Stimulated activated CD8-positive, alpha-beta memory T cell treated with anti-CD3 and anti-CD28 coated beads, Interleukin-15, amount 100 ng/mL, for 1 hour (primary cell): ENCODE results near the gene SCAPER.

Experiments
- DNase-seq: peaks from one replicate; pipeline ENCODE4 v3.0.0-alpha.2; 2020; ENCODE audit warnings: low read depth

SCAPER gene

GRCh38 chr15:76354823-76355440 lies 550.2 kb downstream of the SCAPER start:
- no peak for DNase-seq

DNA sequence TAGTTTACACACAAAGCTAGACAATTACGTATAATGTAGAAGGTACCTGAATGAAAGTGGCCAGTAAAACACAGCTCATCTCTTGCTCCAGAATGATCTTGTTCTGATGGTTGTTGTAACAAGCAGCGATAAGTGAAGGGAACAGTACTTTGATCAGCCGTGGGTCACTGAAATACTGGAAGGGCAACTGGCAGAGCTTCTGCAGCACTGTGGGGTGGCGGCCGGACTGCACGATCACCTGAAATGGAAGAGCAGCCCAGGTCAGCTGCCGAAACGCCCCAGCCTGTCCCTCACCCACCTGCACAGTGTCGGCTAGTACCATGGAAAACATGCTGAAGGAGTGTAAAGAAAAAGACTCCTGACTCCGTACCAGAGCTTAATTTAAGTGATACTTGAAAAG lies 551.2 kb downstream of the SCAPER start:
- no peak for DNase-seq

DNA sequence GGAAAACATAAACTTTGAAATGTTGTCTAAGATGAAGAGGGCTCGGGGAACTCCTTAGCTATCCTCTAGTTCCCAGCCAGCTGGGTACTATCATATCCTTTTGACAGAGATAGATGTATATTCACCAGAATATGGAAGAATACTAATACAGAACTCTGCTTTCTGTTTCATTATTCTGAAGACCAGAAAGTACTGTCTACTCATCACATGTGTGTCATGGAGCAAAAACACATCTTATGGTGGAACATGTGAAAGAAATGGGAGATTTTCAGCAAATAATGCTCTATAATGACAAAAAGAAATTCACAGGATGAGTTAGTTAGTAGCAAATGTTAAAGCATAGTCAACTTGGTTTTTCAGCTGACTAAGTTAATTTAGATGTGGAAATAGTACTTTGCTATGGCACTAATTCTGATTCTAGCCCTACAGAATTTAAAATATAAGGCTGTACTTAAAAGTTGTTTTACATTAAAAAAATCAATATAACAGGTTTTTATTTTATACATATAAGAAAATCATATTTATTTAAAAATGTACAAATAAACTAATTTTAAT lies 552.0 kb downstream of the SCAPER start:
- no peak for DNase-seq

DNA sequence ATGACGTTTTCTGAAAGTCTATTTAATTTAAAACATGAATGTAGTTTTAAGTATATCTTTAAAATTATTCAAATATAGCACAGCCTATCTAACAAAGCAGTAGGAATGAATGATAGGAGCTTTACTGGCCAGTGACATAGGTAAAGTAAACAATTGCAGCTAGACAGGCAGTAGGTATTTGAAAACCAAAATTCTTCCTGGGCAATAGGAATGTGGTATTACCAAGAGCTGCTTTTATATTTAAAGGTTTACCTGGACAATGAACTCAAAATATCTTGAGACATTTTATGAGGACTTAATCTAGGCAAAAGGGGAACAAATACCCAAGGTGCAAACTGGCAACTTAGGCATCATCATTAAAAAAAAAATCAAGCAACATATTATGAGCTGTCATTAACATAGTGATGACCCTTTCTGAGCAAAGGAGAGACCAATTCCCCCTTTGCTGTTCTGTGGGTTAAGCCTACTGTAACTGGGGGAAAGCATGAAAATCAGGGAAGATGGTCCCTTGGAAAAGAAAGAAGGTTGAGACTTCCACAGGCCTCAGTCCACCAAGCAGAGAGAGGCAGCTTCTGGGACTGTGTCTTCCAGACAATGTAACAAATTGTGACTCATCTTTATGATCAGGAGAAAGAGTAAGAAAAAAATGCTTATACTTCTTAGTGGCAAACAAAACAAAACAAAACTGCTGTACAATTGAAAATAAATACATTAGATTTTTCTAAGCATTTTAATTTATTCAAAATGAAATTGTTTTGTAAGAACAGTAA lies 555.7 kb downstream of the SCAPER start:
- no peak for DNase-seq

DNA sequence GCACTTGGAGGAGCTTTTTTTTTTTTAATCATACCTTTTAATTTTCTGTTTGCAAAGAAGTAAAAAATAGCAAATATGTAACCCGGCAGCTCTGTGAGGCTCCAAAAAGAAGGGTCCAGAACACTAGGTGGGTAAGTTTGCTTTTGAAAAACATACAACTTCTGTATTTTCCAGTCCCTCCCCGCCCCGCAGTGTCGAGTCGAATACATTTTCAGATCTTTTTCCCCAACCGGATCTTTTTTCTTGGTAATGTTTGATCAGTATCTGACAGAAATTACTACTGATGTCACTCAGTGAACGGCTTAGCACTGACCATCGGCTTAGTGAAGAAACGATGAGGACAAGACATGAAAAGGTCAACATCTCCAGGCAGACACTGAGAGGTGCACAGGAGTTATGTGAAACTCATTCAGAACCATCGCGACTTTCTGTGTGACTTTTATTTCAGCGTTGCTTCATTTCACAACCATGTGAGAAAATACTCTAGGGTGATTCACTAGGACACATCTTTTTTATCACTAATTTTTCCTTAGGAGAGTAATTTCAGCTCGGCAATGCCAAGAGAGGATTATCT lies 557.6 kb downstream of the SCAPER start:
- no peak for DNase-seq

DNA sequence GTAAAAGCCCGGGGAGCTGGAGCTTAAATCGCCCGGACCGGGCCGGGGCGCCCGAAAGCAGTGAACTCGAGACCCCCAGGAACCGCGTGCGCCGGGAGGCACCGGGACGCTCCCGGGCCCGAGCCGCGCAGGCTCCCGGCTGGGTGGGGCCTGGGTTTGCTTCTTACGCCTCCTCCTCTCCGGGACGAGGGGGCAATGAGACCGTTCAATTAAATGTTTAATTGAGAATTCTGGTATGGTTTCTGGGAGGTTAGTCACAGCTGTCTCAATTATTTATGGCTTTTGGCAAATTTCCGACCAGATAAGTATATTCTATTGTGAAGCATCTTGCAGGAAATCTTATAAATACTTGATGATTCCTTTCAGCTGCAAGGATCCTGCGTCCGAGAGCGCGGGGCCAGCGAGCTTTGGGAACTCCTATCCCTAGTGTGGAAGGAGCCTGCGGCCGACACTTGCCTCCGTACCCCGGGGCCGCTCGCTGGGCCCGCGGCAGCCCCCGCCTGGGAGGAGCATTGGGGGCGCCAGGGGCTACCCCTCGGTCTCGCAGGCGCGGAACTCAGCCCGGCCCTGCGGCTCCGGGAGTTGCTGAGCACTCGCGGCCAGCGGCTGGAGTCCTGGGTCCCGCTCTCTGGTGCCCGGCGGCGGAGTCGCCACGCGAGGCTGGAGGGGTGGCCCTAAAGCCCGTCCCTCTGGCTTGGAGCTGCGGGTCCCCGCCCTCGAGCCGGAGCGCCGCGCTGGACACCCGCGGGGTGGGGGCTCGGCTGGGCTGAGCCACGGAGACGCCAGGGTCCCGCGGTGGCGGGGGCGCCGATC lies 558.3 kb downstream of the SCAPER start:
- no peak for DNase-seq

DNA sequence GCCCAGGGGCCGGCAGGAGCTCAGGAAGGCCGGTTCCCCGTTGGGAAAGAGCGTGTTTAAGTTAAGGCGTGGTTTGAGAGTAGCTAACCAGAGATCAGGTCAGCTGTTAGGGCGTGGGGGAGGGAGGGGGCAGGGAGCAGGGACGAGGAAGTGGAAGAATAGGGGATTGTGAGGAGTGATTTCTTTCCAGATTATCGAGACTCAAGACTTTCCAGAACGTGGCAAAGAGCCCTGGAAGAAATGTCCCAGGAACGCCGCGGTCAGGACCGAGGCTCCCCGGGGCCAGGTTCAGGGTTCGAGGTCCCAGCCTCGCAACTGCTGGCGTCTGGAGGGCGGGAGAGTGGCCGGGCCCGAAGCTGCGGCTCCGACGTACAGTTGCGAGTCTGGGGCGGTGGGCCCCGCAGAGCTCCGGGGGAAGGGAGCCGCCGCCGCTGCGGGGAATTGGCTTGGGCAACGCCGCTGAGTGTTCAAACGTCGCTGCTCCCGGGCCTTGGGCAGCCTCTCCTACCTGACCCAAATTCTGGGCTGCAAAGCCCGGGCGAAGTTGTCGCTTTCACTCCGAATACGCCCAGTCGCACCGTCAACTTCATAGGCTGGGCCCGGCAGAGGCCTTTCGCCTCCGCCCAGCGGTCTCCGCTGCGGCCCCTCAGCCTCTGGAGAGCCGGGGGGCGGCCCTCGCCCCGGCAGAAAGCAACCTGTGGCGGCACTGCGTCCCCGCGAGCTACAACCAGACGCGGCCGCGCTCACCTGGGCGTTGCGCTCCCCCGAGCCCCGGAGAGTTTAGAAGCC lies 559.1 kb downstream of the SCAPER start:
- DNase-seq: no peak

GRCh38 chr15:76345583-76345879 lies 559.6 kb downstream of the SCAPER start:
- no peak for DNase-seq

- DNase-seq: no peak
These were observed 560.1 kb downstream of the SCAPER start for GRCh38 chr15:76344893-76345582.

DNA sequence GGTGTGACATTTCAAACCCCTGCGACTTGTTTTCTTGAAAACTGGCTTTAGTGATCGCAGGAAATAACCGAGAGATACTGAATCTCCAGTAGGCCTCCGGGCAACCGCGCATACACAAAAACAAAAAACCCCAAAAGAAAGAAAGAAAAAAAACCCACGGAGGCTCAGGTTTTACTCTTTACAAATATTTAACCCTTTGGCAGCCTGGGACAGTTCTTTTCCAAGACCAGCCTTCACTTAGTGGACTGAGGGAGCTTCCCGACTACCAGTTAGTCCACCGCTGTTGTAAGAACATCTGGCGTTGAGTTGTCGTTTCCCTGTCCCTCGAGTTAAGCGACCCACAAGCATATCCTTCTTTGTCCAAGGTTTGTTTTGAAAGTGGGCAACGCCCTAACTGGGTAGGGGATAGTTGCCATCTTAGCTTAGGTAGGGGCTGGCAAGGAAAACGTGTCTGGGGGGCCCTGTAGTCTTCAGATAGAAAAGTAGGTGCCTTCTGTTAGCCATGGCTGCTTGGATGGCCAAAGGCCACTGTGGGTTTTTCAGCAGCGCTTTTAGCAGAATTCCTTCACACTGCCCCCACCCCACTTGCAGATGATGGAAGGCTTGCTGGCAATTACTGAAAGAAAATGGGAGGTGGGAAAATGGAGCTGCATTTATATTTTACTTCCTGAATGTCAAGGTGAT lies 561.7 kb downstream of the SCAPER start:
- DNase-seq: no peak

DNA sequence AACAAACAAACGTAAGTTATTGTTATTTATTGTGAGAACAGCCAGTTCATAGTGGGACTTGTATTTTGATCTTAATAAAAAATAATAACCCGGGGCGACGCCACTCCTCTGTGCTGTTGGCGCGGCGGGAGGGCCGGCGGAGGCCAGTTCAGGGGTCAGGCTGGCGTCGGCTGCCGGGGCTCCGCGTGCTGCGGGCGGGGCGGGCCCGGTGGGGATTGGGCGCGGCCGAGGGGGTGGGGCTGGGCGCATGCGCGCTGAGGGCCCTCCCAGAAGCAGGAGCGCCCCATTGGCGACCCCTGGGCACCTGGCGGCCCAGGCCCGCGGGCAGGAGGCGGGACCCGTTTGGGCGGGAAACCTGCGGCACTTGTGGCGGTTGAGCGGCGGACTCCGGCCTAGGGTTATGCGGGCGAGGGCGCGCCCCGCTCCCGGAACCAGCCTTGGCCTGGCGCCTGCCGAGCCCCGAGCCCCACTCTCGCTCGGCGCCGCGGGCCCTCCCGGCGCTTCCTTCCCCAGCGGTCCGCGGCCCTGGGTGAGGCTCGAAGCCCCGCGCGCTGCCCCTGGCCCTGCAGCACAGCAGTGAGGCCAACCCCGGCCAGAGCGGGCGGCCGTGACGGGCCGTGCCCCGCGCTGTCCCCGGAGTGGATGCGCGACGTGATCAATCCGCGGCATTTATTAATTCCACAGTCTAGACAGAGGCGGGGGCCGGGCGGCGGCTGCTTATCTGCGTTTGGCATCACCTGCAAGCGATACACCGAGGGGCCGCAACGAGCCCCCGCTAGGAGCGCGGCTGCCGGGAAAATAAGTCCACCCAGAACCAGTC lies 562.5 kb downstream of the SCAPER start:
- no peak for DNase-seq

DNA sequence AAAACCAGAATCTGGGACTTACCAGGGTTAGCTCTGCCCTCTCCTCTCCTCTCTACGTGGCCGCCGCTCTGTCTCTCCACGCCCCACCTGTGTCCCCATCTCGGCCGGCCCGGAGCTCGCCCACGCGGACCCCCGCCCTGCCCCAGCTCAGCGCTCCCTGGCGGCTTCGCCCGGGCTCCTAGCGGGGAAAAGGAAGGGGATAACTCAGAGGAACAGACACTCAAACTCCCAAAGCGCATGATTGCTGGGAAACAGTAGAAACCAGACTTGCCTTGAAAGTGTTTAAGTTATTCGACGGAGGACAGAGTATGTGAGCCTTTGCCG lies 563.1 kb downstream of the SCAPER start:
- DNase-seq: no peak

GRCh38 chr15:76341366-76342057 lies 563.6 kb downstream of the SCAPER start:
- no peak for DNase-seq

GRCh38 chr15:76340803-76341365 lies 564.3 kb downstream of the SCAPER start:
- DNase-seq: no peak

DNA sequence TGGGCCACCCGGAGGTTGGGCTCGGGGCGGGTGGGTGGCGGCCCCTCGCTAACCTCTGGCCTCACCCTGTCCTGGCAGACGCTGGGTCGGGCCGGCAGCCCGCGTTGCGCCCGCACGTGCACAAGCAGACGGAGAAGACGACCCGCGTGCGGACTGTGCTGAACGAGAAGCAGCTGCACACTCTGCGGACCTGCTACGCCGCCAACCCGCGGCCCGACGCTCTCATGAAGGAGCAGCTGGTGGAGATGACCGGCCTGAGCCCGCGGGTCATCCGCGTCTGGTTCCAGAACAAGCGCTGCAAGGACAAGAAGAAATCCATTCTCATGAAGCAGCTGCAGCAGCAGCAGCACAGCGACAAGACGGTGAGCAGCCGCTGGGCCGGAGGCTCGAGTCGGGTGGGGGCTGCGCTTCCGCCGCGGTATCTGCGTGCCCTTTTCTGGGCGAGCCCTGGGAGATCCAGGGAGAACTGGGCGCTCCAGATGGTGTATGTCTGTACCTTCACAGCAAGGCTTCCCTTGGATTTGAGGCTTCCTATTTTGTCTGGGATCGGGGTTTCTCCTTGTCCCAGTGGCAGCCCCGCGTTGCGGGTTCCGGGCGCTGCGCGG lies 564.8 kb downstream of the SCAPER start:
- DNase-seq: no peak

DNA sequence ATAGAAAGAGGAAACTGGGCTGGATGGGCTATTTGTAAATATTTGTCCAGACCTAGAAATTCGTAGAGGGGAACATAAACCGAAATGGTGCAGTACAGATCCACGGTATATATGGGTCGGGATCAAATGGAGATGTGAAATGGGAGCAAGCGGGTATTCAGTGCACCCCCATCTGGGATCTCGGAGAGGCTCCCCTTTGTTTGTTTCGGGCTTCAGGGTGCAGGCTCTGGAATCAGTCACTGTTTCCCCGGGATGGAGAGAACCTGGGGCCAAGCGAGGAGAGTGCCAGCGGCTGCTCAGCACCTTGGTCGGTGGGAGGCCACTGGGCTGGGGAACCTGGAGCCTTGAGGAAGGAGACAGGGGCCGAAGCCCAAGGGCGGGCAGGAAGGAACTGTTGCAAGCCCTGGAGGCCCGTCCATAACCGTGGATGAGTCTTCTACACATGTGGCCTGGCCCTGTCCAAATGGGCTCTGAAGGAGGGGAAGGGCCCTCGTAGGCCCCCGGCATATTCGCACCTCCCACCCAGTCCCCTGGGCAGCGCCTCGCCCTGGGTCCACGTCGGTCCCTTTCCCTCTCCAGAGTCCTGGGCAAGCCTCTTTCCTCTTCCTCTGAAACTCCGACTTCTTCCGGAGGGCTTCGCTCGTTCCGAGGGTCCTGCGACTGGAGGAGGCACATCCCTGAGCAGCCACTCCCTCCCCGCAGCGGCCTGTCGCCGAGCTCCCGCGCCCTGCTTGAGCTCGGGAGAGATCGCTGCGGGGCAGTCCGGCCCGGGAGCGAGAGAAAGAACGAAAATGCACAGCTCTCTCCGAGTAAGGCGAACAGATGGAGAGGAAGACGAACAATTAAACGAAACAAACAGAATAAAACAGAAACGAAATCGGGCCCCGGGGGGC lies 565.6 kb downstream of the SCAPER start:
- no peak for DNase-seq
